ENCODE data around the gene COX5A. TPM values are rescaled to one million over a fixed set of nuclear protein-coding genes. Genes with fewer than 3 reads are reported as not detected.
"Not testable (repeated sequence)": the region's sequence is repeated elsewhere in the genome, so short reads cannot be mapped to it uniquely, and the experiment has no call there.

Gene COX5A
- total RNA-seq, 1 experiment from 2014 or later = 124 TPM

GRCh38 chr15:74955796-74956647, 18.1 kb upstream of the COX5A start:
- no peak for DNase-seq (ENCODE audit: low spot score)

- DNase-seq (ENCODE audit: low spot score) = no peak
Observed at GRCh38 chr15:74955017-74955416, 17.1 kb upstream of the COX5A start.

- peak; percentile 83 for DNase-seq (ENCODE audit: low spot score)
Observed at GRCh38 chr15:74954515-74954914, 16.6 kb upstream of the COX5A start.

- DNase-seq (ENCODE audit: low spot score) = no peak
Observed at GRCh38 chr15:74951006-74951405, 13.1 kb upstream of the COX5A start.

- peak; percentile 63 for DNase-seq (ENCODE audit: low spot score)
Observed at GRCh38 chr15:74950078-74950908, 12.4 kb upstream of the COX5A start.

- no peak for DNase-seq (ENCODE audit: low spot score)
Observed at GRCh38 chr15:74937272-74937589, 642 bp downstream of the COX5A start.

- DNase-seq (ENCODE audit: low spot score) = not testable (repeated sequence)
Observed at GRCh38 chr15:74935193-74935592, 2.7 kb downstream of the COX5A start.

GRCh38 chr15:74933573-74933972, 4.3 kb downstream of the COX5A start:
- DNase-seq (ENCODE audit: low spot score) = no peak

- DNase-seq (ENCODE audit: low spot score) = no peak
Observed at GRCh38 chr15:74928771-74929198, 9.1 kb downstream of the COX5A start.

- no peak for DNase-seq (ENCODE audit: low spot score)
Observed at GRCh38 chr15:74924525-74924924, 13.3 kb downstream of the COX5A start.

GRCh38 chr15:74920456-74920855, 17.4 kb downstream of the COX5A start:
- peak; percentile 29 for DNase-seq (ENCODE audit: low spot score)

- no peak for DNase-seq (ENCODE audit: low spot score)
Observed at GRCh38 chr15:74917676-74918075, 20.2 kb downstream of the COX5A start.

- not testable (repeated sequence) for DNase-seq (ENCODE audit: low spot score)
Observed at GRCh38 chr15:74913799-74914198, 24.1 kb downstream of the COX5A start.

GRCh38 chr15:74913041-74913440, 24.8 kb downstream of the COX5A start:
- no peak for DNase-seq (ENCODE audit: low spot score)

- no peak for DNase-seq (ENCODE audit: low spot score)
Observed at GRCh38 chr15:74908635-74909034, 29.2 kb downstream of the COX5A start.

- no peak for DNase-seq (ENCODE audit: low spot score)
Observed at GRCh38 chr15:74907163-74907870, 30.6 kb downstream of the COX5A start.

- peak; percentile 77 for DNase-seq (ENCODE audit: low spot score)
Observed at GRCh38 chr15:74906450-74907162, 31.3 kb downstream of the COX5A start, which contains the start of gene FAM219B. Gene FAM219B, minus strand, starts transcription at chr15:74906851. Its CDS starts 51 bp downstream, at chr15:74906800.

GRCh38 chr15:74906067-74906449, 31.8 kb downstream of the COX5A start:
- peak; percentile 10 for DNase-seq (ENCODE audit: low spot score)

GRCh38 chr15:74904190-74904805, 33.6 kb downstream of the COX5A start:
- DNase-seq (ENCODE audit: low spot score) = no peak

GRCh38 chr15:74903676-74904075, 34.2 kb downstream of the COX5A start:
- DNase-seq (ENCODE audit: low spot score) = no peak
